ENCODE measurements around the gene RAB2B.

Gene RAB2B

GRCh38 chr14:21467616-21468015, 9.1 kb downstream of the RAB2B start:
- Histone ChIP-seq H3K4me2 (ENCODE audit: low read depth, low read length, poor library complexity, severe bottlenecking) (no peak overlapping the region), H3F3A (ENCODE audit: low read depth) (no peaks in the 10 kb centered on the region), H3K4me1 (ENCODE audit: insufficient read depth, low read length, poor library complexity, severe bottlenecking) (peaks cover 2% of the 10 kb centered on the region), H3K27me3 (ENCODE audit: insufficient read depth, low read length, poor library complexity, severe bottlenecking) (no peaks in the 10 kb centered on the region), H3K4me3 (ENCODE audit: low read length, poor library complexity, severe bottlenecking) (no peak overlapping the region), H2AFZ (ENCODE audit: low read length) (no peak overlapping the region), H3K79me2 (ENCODE audit: insufficient read depth, low read length) (peaks cover 3% of the 10 kb centered on the region; the same call in 1 of the 2 replicates), H3K9ac (ENCODE audit: low read depth, low read length, poor library complexity, severe bottlenecking) (no peak overlapping the region), H3K9me3 (ENCODE audit: insufficient read depth, low read depth, low read length) (no peaks in the 10 kb centered on the region), H3K36me3 (ENCODE audit: insufficient read depth, low read length) (peaks cover 36% of the 10 kb centered on the region; the same call in 1 of the 2 replicates), H4K20me1 (ENCODE audit: insufficient read depth, low read length, poor library complexity, severe bottlenecking) (peaks cover 3% of the 10 kb centered on the region), H3K9me2 (replicated peaks; ENCODE audit: low read depth, low read length) (no peaks in the 10 kb centered on the region)
- no peak for TF ChIP-seq EZH2phosphoT487 (IDR thresholded peaks at IDR 0.05; ENCODE audit: borderline replicate concordance)
- no peak for TF ChIP-seq CTCF (conservative IDR thresholded peaks at IDR 0.05; ENCODE audit: low read length)

- H2AFZ ChIP-seq (ENCODE audit: low read length), result peak within 1 kb of the TSS; percentile 100
- no peaks in the 10 kb centered on the region for H3K27me3 ChIP-seq (ENCODE audit: insufficient read depth, low read length, poor library complexity, severe bottlenecking)
- H3K79me2 ChIP-seq (ENCODE audit: insufficient read depth, low read length), result peaks cover 48% of the 10 kb centered on the region
- peaks cover 33% of the 10 kb centered on the region for H4K20me1 ChIP-seq (ENCODE audit: insufficient read depth, low read length, poor library complexity, severe bottlenecking)
- H3K4me2 ChIP-seq (ENCODE audit: low read depth, low read length, poor library complexity, severe bottlenecking), result peak within 1 kb of the TSS; percentile 99
- H3K4me1 ChIP-seq (ENCODE audit: insufficient read depth, low read length, poor library complexity, severe bottlenecking), result peaks cover 27% of the 10 kb centered on the region
- peak within 1 kb of the TSS; percentile 98 for H3K9ac ChIP-seq (ENCODE audit: low read depth, low read length, poor library complexity, severe bottlenecking)
- H3K36me3 ChIP-seq (ENCODE audit: insufficient read depth, low read length), result peaks cover 14% of the 10 kb centered on the region; the same call in 1 of the 2 replicates
- peak within 1 kb of the TSS; percentile 96 for H3K4me3 ChIP-seq (ENCODE audit: low read length, poor library complexity, severe bottlenecking)
- no peaks in the 10 kb centered on the region for H3K9me3 ChIP-seq (ENCODE audit: insufficient read depth, low read depth, low read length)
- TF ChIP-seq CTCF (conservative IDR thresholded peaks at IDR 0.05; ENCODE audit: low read length) (peak; percentile 81), EZH2phosphoT487 (IDR thresholded peaks at IDR 0.05; ENCODE audit: borderline replicate concordance) (no peak)
- peaks cover 3% of the 10 kb centered on the region; the same call in 1 of the 2 replicates for H3F3A ChIP-seq (ENCODE audit: low read depth)
- no peaks in the 10 kb centered on the region for H3K9me2 ChIP-seq (replicated peaks; ENCODE audit: low read depth, low read length)
These were observed 20.7 kb downstream of the RAB2B start, which contains the start of gene CHD8 for GRCh38 chr14:21455912-21456667. TSS of gene CHD8 (minus strand) at chr14:21456123. CDS start at chr14:21431643, 24,480 bp downstream.

- H3K4me1 ChIP-seq (ENCODE audit: insufficient read depth, low read length, poor library complexity, severe bottlenecking), result peaks cover 30% of the 10 kb centered on the region
- H3K4me2 ChIP-seq (ENCODE audit: low read depth, low read length, poor library complexity, severe bottlenecking), result peak overlapping the region; percentile 92
- peaks cover 39% of the 10 kb centered on the region for H4K20me1 ChIP-seq (ENCODE audit: insufficient read depth, low read length, poor library complexity, severe bottlenecking)
- H3K27me3 ChIP-seq (ENCODE audit: insufficient read depth, low read length, poor library complexity, severe bottlenecking), result no peaks in the 10 kb centered on the region
- 0 out of 2 replicates have a peak, but pooled peaks cover 10% of the 10 kb centered on the region for H3K36me3 ChIP-seq (ENCODE audit: insufficient read depth, low read length)
- H3K4me3 ChIP-seq (ENCODE audit: low read length, poor library complexity, severe bottlenecking), result peak overlapping the region; percentile 96
- no peaks in the 10 kb centered on the region for H3K9me3 ChIP-seq (ENCODE audit: insufficient read depth, low read depth, low read length)
- H3F3A ChIP-seq (ENCODE audit: low read depth), result peaks cover 3% of the 10 kb centered on the region; the same call in 1 of the 2 replicates
- no peaks in the 10 kb centered on the region for H3K9me2 ChIP-seq (replicated peaks; ENCODE audit: low read depth, low read length)
- H3K79me2 ChIP-seq (ENCODE audit: insufficient read depth, low read length), result peaks cover 53% of the 10 kb centered on the region
- TF ChIP-seq EZH2phosphoT487 (IDR thresholded peaks at IDR 0.05; ENCODE audit: borderline replicate concordance), result no peak
- TF ChIP-seq CTCF (conservative IDR thresholded peaks at IDR 0.05; ENCODE audit: low read length), result no peak
- H2AFZ ChIP-seq (ENCODE audit: low read length), result peak overlapping the region; percentile 83
- peak overlapping the region; percentile 89 for H3K9ac ChIP-seq (ENCODE audit: low read depth, low read length, poor library complexity, severe bottlenecking)
These were observed 21.2 kb downstream of the RAB2B start for GRCh38 chr14:21455592-21455911.

All from Loucy (cell line).